DMS53 treated with DMSO at 0.1 percent for 48 hours (cell line): Measurements from ENCODE around the gene RAB6A.
A peak's percentile ranks its signal among the peaks of the same experiment; 100 is the strongest.
"Not testable (repeated sequence)": the region's sequence is repeated elsewhere in the genome, so short reads cannot be mapped to it uniquely, and the experiment has no call there.

ENCODE experiments used
- DNase-seq: peaks from one replicate; lab custom pipeline; 2025; ENCODE audit not compliant: unreplicated experiment; lab: John Stamatoyannopoulos, UW

The RAB6A gene

DNA sequence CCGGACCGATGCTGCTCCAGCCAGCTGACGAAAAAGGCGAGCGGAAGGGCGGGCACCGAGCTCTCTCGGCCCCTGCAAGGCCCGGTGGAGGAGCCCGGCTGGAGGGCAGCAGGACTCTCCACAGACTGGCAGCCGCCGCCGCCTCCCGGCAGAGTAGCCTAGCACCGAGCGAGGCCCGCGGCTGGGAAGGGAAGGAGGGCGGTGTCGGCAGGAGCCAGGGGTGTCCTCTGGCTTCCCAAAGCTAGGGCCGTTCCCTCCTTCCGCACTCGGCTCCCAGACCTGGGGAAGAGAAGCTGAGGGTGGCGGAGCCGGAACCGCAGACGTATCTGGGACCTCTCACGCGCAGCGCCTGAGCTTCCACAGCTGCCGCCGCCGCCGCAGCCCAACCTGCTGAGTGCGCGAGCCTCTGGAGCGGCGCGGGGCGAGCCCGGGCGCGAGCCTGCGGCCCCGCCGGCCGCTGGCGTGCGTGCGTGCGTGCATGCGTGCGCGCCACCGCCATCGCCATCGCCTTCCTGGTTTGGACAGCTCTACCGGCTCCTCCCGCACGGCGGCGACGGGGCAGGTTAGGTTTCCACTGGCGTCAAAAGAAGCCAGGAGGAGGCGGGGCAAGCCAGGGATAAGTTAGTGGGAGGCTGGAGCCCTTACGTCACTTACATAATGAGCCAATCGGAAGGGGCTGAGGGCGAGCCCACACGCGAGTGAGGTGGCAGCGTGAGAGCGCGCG lies at the start of gene RAB6A:
Gene RAB6A, minus strand, starts transcription at position 396 of the 724 bp plus-strand sequence. CDS start 439 bp downstream, outside the sequence.
- peak; percentile 100 for DNase-seq

DNA sequence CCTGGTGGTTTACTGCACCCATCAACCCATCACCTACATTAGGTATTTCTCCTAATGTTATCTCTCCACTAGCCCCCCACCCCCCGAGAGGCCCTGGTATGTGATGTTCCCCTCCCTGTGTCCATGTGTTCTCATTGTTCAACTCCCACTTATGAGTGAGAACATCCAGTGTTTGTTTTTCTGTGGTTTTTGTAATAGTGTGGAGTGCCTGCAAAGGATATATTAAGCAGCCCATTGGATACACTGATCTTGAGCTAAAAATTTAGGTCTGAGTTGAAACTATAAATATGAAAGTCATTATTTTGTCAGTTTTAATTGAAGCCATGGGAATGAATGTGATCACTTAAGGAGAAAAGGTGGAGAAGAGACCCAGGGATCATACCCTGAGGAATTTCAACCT lies 49.8 kb upstream of the RAB6A start:
- DNase-seq, result no peak

DNA sequence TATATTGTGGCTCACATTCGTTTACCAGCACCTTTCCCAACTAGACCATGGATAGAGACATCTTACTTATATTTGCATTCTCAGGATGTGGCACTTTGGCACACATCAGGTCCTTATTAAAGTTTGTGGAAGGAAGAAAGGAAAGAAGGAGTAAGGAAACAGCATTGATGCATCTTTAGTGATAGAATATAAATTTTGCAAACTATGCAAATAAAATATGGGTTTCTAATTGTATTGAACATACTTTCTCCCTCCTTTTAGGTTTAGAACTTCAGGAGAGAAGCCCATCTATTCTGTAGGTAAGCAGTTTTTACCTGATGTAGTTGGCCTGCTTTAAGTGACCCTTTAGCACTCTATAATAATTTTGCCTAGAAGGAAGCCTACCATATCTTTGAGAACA lies 47.2 kb upstream of the RAB6A start:
- DNase-seq, result no peak

DNA sequence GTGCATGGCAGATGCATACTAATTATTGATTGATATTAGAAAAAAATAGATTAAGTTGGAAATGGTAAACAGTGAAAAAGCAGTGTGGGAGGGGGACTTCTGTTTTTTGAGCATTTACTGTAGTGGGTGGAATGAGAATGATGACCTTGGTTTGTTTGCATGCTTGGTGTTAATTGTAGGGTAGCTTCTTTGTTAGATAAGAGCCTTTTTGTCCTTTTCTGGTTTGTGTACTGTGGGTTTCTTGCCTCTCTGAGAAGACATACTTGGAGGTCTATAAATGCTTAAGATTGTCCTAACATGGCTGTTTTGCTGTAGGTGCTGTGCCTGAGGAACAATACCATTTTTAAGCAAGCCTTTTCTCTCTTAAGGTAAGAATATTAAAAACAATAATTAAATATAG lies 43.8 kb upstream of the RAB6A start:
- DNase-seq, result no peak

DNA sequence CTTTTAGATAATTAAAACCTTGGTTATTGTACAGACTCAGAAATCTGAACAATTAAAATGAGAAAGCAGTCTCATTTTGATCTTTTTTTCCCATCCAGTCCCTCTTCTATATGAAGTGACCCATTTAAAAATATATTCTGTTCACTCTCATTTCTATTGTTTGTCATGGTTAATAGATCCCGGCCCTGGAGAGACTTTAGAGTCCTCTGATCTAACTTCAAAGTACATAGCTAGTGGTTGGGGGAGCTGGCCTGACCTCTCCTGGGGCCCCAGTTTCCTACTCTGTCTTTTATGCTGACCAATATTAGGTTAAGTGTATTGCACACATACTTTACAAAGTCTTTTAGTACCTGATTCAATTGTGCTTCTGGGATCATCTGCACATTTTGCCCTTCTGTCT lies 40.3 kb upstream of the RAB6A start:
- no peak for DNase-seq

DNA sequence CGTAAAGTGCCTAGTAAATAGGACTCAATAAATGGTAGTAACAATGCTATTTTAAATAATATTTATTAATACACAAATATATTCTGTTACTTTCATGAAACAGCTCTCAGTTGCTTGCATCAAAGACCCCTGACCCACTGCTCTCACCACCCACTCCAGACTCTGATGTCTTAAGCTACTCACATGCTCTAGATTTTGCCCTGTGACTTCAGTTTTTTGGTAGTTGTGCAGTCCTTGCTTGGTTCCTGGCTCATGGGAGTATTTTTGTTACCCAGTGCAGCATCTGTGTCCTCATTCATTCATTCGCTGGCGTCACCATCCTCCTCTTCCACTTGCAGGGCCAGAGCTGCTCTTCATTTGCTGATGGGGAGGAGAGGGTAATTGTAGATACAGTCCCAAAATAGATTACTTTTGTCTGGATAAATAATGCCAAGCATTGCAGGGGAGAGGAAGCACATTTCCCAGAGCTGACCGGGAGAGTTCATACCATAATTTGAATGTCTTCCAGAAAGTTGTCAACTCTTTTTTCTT lies 39.5 kb upstream of the RAB6A start:
- no peak for DNase-seq

DNA sequence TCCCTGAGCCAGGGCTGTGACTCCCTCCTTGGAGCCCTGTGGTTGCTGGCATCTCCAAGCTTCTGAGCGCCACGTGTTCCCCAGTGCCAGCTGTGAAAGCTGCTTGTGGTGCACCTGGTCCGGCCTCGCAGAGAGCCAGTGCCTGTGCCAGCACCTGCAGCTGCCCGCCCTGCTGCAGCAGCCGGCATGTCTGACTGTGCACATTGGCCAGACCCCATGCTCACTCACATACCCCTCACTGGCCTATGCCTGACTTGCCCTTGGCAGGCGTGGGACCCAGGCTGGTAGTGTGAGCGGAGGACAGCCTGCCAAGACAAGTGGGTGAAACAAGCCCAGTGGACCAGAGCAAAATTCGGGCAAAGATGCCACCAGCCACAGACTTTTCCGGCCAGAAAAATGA lies 36.6 kb upstream of the RAB6A start:
- DNase-seq, result no peak

DNA sequence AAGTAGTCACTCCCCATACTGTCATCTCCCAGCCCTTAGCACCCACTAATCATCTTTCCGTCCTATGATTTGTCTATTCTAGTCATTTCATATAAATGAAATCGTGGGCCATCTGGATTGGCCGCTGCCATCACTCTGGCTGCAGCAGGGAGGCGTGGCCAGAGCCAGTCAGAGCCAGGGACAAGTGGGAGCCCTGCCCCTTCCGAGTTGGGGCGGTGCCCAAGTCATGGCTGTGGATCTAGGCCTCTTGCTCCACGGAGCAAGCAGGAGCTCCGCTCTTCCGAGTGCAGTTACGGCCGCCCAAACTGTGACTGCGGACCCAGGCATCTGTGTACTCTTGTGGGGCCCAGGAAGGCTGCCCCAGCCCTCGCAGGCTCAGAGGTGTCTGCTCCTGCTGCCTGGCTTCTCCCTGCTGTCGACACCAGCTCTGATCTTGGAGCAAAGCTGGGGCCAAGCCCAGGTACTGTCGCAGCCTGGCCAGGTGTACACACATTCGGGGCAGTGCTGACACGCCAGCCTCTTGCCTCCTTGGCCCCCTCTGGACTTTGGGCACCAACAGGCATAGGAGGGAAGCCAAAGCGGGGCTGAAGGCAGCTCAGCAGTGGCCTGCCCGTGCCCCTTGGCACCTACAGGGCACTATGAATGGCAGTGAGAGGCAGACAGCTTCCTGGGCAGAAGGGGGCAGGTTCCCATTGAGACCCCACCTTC lies 35.2 kb upstream of the RAB6A start:
- no peak for DNase-seq

DNA sequence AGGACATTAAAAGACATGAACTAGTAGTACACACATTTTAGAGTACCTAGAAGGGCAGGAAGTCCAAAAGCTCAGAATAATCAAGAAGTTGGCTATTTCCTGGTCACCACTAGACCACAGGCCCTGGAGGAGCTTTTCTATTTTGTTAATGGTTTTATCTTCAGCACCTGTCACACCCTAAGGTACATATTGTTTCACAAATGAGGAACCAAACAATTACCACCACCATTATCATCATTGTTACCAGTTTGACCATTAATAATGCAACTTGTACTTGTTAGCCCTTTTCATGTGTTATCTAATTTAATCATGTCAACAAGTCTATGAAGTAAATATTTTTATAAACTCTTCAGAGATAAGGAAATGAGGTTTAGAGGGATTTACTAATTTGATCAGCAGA lies 31.7 kb upstream of the RAB6A start:
- DNase-seq, result no peak

DNA sequence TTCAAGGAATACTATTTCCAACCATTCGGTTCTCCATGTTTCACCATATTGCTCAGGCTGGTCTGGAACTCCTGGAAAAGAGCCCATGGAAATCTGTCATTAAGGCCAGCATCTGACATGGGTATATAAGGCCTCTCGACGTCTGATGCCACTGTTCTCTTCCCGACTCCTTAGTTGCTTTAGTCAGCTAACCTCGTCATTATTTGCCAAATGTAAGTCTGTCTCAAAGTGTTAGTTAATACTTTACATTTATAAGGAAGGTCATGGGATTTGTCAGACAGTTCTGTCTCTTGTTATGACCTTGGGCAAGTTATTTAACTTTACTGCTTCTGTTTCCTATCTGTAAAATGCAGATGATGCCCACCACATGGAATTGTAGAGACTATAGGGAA lies 28.4 kb upstream of the RAB6A start:
- no peak for DNase-seq

DNA sequence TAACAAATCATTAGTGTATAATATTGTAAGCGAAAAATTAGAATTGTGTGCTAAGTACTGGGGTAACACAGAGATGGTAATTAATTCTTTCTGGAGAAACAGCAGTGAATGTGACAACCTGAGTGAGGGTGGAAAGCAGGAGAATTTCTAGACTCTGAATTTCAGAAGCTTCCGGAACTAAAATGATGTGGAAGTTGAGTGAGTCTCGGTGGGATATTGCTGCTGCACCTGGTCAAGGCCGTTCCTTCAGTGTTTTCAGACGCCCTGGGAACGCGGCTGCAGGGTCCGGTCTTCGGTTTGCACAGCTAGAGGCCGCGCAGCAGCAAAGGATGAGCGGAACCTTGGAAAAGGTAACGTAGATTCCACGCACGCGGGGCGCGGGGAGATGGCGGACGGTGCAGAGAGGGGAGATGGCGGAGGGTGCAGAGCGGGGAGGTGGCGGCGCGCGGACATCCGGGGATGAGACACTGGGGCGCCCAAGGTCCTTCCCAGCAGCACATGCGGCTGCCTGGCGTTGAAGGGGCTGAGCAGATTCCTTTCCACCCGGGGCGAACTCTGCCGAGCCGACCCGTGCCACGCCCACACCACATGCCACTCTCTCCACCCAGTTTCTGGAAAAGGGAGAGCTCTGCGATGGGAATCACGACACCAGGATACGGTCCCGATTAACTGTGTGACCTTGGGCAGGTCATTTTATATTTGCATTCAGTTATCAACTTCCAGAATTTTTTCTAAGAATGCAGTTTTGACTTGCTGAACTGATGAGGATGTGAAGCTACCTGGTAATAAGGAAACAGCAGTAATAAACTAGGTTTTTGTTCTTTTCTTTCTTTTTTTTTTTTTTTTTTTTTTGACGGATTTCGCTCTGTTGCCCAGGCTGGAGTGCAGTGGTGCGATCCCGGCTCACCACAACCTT lies 27.0 kb upstream of the RAB6A start, which contains the start of gene MRPL48:
Gene MRPL48, plus strand, starts transcription at position 232 of the 916 bp plus-strand sequence. Its CDS starts 98 bp downstream, at position 330.
- DNase-seq, result peak; percentile 99

DNA sequence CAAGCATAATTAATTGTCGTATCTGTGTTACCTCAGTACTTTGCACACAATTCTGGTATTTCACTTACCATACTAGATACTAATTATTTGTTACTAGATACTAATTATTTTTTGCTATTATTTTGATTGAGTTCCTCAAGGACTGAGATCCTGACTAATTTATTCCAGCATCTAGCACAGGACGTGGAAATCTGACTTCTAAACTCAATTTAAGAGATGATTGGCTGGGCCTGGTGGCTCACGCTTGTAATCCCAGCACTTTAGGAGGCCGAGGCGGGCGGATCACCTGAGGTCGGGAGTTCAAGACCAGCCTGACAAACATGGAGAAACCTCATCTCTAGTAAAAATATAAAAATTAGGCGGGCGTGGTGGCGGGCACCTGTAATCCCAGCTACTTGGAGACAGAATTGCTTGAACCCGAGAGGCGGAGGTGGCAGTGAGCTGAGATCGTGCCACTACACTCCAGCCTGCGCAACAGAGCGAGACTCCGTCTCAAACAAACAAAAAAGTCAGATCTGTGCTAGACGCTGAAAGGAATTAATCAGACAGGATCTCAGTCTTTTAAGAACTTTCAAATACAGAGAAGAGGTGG lies 26.3 kb upstream of the RAB6A start:
- DNase-seq, result no peak

DNA sequence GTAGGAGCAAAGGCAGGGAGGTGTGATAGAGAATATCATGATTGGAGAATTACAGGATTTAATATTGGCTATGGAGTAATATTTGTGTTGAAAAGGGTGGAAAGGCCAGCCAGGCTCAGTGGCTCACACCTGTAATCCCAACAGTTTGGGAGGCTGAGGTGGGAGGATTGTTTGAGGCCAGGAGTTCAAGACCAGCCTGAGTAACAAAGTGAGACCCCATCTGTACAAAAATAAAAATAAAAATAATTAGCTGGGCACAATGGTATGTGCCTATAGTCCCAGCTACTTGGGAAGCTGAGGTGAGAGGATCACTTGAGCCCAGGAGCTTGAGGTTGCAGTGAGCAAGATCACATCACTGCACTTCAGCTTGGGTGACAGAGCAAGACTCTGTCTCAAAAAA lies 24.6 kb upstream of the RAB6A start:
- not testable (repeated sequence) for DNase-seq

DNA sequence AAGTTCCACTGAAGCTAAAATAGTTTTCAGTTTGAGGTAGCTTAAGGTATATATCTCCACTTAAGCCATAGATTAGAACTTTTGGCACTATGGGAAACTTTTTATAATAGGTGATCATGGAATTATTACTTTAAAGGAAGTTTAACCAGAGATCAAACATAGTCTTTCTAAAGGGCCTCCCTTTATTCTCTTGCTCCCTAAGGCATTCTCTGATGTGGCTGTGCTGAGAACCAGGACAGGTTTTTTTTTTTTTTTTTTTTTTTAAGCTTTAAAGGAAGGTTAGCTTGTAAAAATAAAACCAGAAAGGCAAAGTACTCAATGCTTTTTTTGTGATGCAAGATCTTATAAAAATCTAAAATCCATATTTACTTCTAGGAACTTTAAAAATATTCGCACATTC lies 23.9 kb upstream of the RAB6A start:
- no peak for DNase-seq

DNA sequence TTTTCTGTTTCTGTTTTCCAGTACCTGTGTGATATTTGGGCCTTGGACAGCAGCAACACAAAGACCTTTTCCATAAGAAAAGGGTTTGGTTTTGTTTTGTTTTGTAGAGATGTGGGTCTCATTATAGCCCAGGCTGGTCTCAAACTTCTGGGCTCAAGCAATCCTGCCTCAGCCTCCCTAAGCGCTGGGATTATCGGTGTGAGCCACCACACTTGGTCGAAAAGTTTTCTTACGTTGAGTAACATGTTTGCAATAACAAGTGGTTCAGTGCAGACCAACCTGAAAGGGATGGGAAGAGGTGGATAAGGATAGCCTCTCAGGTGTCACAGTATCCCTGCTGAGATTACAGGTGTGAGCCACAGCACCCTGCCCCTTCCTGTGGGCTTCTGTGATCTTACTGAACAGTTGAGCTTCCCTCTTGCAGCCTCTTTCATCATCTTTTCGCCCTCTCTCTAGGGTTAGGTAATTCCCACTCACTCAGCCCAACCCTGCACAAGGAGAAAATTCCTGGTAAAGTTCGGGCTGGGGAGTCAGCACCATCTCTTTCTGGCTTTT lies 23.3 kb upstream of the RAB6A start:
- DNase-seq, result peak; percentile 94

DNA sequence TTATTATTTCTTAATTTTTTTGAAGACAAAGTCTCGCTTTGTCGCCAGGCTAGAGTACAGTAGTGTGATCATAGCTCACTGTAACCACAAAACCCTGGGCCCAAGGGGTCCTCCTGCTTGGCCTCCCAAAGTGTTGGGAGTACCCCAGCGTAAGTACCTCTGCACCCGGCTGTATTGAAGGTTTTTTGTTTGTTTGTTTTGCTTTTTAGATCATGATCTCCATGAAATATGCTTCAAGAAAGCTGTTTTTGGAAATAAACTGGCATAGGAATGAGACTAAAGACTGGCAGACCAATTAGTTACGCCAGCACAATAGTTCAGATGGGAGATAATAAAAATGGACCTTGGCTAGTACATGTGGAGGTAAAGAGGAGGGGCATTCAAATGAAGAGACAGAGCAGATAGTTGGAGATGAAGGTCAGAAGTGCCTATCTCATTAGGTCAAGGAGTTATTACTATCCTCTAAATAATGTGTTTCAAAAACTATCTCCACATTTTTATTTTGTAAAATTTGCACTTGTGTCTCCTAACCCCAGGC lies 22.7 kb upstream of the RAB6A start:
- no peak for DNase-seq

DNA sequence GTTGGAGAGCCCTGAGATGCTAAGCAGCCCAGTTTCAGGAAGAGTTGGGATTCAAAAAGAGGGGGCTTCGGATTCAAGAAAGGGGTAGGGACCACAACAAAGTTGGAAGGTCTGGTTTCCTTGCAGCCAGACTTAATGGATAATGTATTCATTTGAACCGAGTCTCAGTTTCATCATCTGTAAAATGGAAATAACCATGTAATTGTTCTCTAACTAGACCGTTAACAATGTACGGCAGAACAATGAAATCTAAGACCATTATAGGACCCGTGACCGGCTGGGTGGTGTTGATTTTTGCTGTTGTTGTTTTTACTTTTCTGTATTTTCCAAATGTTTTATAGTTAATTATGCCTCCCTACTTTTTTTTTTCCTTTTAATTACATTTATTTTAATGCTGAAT lies 20.4 kb upstream of the RAB6A start:
- DNase-seq, result no peak

DNA sequence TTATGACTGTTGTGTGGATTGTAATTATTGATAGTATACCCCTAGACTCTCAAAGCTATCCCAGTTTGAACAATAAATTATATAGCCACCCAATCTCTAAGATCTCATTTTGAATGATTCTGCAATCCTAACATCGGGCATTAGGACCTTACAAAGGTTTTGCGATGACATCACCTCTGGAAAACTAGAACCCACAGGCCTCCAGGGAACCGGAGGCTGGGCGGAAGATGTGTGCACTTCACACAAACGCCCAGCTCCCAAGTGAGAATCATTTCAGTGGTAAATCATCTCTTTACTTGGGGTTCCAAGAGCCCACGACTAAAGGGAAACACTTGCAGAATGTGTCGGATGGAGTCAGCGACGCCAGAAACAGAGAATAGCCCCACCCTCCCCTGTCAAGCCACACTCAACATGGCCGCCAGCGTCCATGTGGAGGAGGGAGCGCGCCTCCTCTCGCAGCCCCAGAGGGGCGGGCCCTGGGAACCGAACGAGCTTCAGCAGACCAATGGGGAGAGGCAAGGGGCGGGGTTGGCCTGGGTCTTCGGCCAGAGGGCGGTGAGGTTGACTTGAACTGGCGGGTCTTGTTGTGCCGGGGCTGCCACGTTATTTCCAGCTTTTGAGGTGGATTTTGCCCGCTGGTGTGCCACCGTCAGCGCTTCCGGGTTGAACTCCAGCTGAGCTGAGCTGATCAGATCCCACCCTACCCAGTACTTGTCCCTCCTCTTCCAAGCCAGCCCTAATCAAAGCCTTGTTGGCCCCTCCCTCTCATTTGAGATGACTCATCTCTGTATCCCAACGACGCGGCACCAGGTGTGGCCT lies 18.4 kb upstream of the RAB6A start:
- DNase-seq, result peak; percentile 100

DNA sequence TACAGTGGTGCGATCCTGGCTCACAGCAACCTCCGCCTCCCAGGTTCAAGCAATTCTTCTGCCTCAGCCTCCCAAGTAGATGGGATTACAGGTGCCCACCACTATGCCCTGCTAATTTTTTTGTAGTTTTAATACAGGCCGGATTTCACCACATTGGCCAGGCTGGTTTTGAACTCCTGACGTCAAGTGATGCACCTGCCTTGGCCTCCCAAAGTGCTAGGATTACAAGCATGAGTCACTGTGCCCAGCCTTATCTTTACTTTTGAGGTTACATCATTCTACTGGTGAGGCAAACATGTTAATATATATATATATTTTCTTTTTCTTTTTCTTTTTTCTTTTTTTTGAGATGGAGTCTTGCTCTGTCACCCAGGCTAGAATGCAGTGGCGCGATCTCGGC lies 9.9 kb upstream of the RAB6A start:
- not testable (repeated sequence) for DNase-seq
